ENCODE results near the gene CFAP74. TPM values are rescaled to one million over a fixed set of nuclear protein-coding genes. Genes with fewer than 3 reads are reported as not detected.

CFAP74 gene
- total and polyA plus RNA-seq, 2 of the 4 experiments (the other 2 are of a cell fraction): not detected

DNA sequence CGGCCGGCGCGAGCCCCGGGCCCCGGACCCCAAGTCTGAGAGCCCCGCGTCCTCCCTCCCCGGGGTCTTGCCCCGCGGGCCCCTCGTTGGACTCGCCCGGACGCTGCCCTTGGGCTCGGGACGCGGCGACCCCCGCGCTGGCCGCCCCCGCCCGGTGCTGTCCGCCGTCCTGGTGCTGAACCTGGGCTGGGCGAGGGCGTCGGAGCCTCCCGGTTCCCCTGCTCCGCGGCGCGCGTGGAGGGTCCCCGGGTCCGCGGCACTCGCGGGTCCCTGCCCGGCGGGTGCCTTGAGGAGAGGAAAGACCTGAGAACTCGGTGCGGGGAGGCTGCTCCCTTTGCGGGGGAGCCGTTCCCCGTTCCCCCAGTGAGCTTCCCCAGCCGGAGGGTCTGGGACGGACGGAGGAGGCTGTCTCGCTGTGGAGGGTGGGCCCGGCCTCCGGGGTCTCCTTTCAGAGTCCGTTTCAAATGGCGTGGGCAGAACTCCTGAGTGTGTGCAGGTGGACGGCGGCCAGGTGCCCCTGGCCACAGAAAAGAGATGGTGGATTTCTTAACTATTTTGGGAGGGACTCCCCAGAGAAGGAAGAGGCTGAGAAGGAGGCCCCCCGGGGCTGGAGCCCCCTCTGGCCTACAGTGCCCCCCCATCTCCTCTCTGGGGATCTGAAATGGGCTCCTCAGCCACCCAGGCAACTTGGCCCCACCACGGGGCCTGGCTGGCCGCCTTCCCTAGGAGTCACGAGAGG, 16.2 kb upstream of the CFAP74 start:
- H2BK15ac ChIP-seq (ENCODE audit: low read depth, low read length): no peak overlapping the region
- no peak overlapping the region for H3K14ac ChIP-seq (replicated peaks; ENCODE audit: low read depth, low read length)
- no peak overlapping the region for H3K4ac ChIP-seq (ENCODE audit: low read depth, low read length)
- no peak overlapping the region for H3K18ac ChIP-seq (ENCODE audit: low read depth, low read length)
- no peak for TF ChIP-seq RFX5 (IDR thresholded peaks at IDR 0.05; ENCODE audit: low read depth, low read length)
- TF ChIP-seq RCOR1 (IDR thresholded peaks at IDR 0.05; ENCODE audit: insufficient replicate concordance, low read length): no peak
- TF ChIP-seq, protein P1, sequence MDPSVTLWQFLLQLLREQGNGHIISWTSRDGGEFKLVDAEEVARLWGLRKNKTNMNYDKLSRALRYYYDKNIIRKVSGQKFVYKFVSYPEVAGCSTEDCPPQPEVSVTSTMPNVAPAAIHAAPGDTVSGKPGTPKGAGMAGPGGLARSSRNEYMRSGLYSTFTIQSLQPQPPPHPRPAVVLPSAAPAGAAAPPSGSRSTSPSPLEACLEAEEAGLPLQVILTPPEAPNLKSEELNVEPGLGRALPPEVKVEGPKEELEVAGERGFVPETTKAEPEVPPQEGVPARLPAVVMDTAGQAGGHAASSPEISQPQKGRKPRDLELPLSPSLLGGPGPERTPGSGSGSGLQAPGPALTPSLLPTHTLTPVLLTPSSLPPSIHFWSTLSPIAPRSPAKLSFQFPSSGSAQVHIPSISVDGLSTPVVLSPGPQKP (IDR thresholded peaks at IDR 0.05; ENCODE audit: borderline replicate concordance, low read depth, low read length): no peak
- peak; percentile 74; the same call in 1 of the 2 replicates for TF ChIP-seq MAZ (IDR thresholded peaks at IDR 0.05; ENCODE audit: borderline replicate concordance, low read depth, low read length)
- TF ChIP-seq, protein P2, sequence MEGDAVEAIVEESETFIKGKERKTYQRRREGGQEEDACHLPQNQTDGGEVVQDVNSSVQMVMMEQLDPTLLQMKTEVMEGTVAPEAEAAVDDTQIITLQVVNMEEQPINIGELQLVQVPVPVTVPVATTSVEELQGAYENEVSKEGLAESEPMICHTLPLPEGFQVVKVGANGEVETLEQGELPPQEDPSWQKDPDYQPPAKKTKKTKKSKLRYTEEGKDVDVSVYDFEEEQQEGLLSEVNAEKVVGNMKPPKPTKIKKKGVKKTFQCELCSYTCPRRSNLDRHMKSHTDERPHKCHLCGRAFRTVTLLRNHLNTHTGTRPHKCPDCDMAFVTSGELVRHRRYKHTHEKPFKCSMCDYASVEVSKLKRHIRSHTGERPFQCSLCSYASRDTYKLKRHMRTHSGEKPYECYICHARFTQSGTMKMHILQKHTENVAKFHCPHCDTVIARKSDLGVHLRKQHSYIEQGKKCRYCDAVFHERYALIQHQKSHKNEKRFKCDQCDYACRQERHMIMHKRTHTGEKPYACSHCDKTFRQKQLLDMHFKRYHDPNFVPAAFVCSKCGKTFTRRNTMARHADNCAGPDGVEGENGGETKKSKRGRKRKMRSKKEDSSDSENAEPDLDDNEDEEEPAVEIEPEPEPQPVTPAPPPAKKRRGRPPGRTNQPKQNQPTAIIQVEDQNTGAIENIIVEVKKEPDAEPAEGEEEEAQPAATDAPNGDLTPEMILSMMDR (conservative IDR thresholded peaks at IDR 0.05; ENCODE audit: low read depth, low read length): no peak
- H2BK120ac ChIP-seq (ENCODE audit: low read depth, low read length): no peak overlapping the region
- no peak overlapping the region for H3K4me2 ChIP-seq (ENCODE audit: low read depth, low read length)
- H3K4me3 ChIP-seq (ENCODE audit: insufficient read depth, low read depth, low read length): no peak overlapping the region
- no peak overlapping the region for H3K27ac ChIP-seq (ENCODE audit: insufficient read depth, low read length)
- H3K79me1 ChIP-seq (ENCODE audit: low read depth in 1 of 2, low read length in 2 of 2): no peaks in the 10 kb centered on the region
- peak; percentile 62 for ATAC-seq (ENCODE audit: low read depth)
- no peak overlapping the region for H2AFZ ChIP-seq (replicated peaks; ENCODE audit: low read length, poor library complexity)
- H3K36me3 ChIP-seq (ENCODE audit: control insufficient read depth, insufficient read depth, low read length): no peaks in the 10 kb centered on the region
- H2BK20ac ChIP-seq (ENCODE audit: low read depth, low read length): no peak overlapping the region
- peak overlapping the region; percentile 61 for H2AK9ac ChIP-seq (replicated peaks; ENCODE audit: low read depth, low read length, poor library complexity)
- no peaks in the 10 kb centered on the region for H3K9me3 ChIP-seq (ENCODE audit: control insufficient read depth, insufficient read depth, low read length)
- no peak for DNase-seq
- CTCF ChIA-PET: no interaction called here
- H3K4me1 ChIP-seq (ENCODE audit: control insufficient read depth, insufficient read depth, low read length): no peaks in the 10 kb centered on the region
- H4K5ac ChIP-seq (ENCODE audit: low read depth, low read length): no peak overlapping the region
- no peaks in the 10 kb centered on the region for H4K20me1 ChIP-seq (ENCODE audit: insufficient read depth, low read length)
- 6% methylated on average over 27 of the region's 61 CpGs; no CpG with 5 or more reads in 1 of the 2 experiments for WGBS, 2 experiments (ENCODE audit: extremely low coverage in 2 of 2, insufficient read length in 1 of 2)
- dilution Hi-C loops (cut with HindIII; ENCODE audit: low sequenced_read_pairs, unreplicated experiment) (no loop called here), in situ Hi-C loops (cut with MboI; ENCODE audit: low sequenced_read_pairs) (no loop called here), intact Hi-C loops (cut with micrococcal nuclease) (no loop called here)
- no peak overlapping the region for H4K91ac ChIP-seq (ENCODE audit: insufficient read depth, low read depth, low read length)
- H3K9me1 ChIP-seq (ENCODE audit: insufficient read depth, low read length): no peaks in the 10 kb centered on the region
- no peak overlapping the region for H2AK5ac ChIP-seq (ENCODE audit: low read depth, low read length)
- H3K56ac ChIP-seq (ENCODE audit: extremely low read depth, insufficient read depth, low read length): no peak overlapping the region
- peaks cover 82% of the 10 kb centered on the region for H3K27me3 ChIP-seq (ENCODE audit: control insufficient read depth, insufficient read depth, low read length)
- H3K23ac ChIP-seq (ENCODE audit: low read depth, low read length): no peak overlapping the region
- no peak overlapping the region for H2BK5ac ChIP-seq (ENCODE audit: low read depth, low read length, poor library complexity, severe bottlenecking)
- no peak overlapping the region for H3K9ac ChIP-seq (ENCODE audit: low read depth, low read length)
- POLR2A ChIA-PET (ENCODE audit: unreplicated experiment): no interaction called here
- H4K8ac ChIP-seq (ENCODE audit: low read depth in 2 of 2, low read length in 2 of 2): no peak overlapping the region
- no TSS peak for BruUV-seq (replicated peaks)
